ENCODE data around the gene LMF1.

Gene LMF1

DNA sequence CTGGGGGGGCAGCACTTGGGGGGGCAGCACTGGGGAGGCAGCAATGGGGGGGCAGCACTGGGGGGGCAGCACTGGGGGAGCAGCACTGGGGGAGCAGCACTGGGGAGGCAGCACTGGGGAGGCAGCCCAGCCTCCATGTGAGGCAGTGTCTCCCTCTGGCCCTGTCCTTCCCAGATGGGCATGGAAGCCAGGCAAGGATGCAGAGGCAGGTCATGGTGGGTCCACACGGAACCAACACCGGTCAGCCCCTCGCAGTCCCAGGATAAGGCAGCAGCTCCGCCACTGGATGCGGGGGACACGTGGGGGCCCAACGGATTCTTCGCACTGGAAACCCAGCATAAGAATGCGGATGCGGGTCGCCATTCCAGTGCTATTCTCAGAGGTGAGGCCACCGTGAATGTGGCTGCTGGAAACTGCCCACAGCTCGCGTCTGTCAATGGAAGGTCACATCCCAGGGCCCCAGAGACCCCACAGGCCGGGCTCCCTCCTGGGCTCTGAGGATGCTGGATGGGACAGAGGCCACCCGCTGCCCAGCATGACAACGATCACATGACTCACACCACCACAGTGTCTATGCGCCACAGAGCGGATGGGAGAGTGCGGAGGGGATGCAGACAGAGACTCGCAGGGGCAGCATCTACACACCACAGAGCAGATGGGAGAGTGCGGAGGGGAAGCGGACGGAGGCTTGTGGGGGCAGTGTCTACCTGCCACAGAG lies 59.0 kb downstream of the LMF1 start:
- DNase-seq (ENCODE audit: low spot score), result no peak

DNA sequence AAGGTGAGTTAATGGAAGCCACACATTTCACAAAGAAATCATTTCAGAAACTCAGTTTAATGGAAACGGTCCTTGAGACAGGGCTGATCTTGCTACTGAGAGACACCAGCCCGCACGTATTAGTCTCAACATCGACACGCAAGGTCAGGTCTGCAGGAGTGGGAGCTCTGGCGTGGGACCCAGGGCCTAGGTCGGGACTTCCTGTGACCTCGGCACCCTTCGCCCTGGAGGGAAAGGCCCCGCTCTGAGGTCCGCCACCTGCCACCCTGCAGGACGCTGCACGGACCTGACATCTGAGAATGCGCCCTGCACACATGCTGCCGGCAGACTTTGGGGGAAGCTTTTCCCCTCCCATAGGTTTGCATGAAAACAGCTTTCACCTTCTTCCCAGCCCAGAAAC lies 59.7 kb downstream of the LMF1 start:
- DNase-seq (ENCODE audit: low spot score), result no peak

DNA sequence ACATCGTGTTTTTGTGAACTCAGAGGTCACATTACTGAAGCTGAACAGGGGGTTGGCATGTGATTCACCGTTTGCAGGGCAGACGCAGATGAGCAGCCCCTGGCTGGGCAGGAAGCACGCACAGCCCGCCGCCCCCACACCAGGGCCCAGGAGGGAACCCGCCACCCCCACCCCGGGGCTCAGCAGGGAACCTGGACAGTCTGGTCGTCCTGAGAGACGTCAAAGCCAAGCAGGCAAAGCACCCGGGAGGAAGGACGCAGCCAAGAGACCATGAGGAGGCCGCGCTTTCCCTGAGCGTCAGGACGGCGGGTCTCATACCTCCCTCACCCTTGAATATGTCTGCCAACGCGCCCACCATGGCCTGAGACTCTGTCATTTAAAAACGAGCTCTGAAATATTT lies 60.6 kb downstream of the LMF1 start:
- DNase-seq (ENCODE audit: low spot score), result no peak

DNA sequence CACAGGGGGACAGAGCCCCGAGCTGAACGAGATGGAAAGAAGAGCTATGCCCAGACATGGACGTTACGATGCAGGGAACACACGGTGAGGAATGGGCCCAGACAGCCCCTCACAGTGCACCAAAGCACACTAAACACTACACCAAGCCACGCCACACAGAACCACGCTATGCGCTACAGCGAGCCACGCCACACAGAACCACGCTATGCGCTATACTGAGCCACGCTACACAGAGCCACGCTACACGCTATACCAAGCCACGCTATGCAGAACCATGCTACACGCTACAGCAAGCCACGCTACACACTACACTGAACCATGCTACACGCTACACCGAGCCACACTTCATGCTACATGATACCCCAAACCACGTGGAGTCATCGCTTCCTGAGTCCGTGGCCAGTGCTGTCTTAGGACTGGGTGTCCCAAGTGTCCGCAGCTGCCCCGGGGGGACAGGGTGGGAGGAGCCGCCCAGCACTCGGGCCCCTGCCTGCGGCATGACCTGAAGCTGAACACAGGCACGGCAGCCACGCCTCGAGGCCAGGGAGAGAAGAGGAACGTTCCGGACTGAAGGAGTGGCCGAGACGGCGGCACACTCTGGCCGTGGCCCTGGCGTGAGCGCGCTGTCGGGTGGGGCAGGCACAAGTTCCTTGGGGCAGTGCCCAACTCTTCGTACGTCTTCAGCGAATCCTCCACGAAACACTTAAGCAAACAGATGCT lies 61.3 kb downstream of the LMF1 start:
- DNase-seq (ENCODE audit: low spot score), result no peak

DNA sequence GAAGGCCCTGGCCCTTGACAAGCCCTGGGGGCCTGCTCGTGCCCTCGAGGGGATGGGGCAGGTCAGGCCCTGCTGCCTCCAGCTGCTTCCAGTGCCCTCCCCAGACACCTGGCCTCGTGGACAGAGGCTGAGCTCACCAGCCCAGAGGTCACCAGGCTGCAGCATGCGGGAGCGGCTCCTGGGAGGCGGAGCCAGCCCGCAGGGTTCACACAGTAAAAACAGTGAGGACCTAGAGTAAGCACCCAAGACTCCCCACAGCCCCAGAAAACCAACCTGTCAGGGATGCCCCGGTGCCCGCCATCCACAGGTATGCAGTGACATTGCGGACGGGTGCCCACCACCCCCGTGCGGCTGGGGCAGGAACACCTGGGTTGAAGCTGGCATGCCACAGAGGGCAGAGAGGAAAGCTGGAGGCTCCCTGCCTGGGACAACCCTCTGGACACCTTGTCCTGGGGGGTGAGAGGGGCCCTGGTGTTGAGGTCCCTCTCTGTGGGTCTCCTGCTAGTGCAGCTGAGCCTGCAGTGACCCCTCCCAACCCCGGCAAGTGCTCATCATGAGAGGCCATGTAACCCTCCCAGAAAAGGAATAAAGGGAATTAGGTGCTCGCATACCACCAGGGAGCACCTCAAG lies 62.1 kb downstream of the LMF1 start:
- DNase-seq (ENCODE audit: low spot score), result no peak

DNA sequence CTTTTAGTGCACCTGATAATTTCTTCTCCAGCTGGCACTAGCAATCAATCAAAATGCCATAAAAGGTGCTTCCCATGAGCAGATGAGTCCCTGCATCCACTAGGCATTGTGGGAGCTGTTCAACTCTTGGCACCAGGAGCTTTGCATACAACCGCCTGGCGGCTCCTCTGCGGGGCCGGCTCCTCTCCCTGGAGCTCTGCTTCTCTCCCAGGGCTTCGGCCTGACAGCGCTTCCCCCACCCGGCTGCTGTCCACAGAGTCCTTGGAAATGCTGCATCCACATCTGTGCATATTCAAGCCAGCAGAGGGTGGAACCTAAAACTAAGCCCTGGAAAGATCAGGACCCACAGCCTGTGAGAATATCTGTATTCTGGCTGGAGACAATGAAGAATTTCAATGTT lies 62.9 kb downstream of the LMF1 start:
- DNase-seq (ENCODE audit: low spot score), result no peak

DNA sequence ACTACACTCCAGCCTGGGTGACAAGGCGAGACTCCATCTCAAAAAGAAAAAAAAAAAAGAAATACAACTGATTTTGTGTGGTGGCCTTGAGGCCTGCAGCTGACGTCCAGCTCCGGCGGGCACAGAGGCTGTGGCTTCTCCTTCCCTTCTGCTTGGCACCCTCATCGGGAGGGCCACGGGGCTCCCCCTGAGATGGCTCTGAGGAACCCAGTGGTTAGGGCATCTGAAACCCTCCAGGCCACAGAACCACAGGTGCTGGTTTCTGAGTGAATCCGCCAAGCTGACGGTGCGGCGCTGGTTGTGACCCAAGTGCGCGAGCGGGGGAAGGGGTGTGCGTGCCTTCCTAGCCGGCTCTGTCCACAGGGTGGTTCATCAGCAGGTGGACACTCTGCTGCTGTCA lies 63.4 kb downstream of the LMF1 start:
- no peak for DNase-seq (ENCODE audit: low spot score)

DNA sequence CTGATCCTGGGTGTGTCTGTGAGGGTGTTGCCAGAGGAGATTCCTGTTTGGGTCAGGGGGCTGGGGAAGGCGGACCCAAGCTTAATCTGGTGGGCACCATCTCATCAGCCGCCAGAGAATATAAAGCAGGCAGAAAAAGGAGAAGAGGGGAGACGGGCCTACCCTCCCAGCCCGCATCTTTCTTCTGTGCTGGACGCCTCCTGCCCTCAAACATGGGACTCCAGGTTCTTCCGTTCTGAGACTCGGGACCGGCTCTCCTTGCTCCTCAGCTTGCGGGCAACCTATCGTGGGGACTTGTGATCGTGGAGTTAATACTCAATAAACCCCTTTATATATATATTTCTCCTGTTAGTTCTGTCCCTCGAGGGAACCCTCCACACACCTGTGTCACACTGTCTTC lies 64.5 kb downstream of the LMF1 start:
- no peak for DNase-seq (ENCODE audit: low spot score)

DNA sequence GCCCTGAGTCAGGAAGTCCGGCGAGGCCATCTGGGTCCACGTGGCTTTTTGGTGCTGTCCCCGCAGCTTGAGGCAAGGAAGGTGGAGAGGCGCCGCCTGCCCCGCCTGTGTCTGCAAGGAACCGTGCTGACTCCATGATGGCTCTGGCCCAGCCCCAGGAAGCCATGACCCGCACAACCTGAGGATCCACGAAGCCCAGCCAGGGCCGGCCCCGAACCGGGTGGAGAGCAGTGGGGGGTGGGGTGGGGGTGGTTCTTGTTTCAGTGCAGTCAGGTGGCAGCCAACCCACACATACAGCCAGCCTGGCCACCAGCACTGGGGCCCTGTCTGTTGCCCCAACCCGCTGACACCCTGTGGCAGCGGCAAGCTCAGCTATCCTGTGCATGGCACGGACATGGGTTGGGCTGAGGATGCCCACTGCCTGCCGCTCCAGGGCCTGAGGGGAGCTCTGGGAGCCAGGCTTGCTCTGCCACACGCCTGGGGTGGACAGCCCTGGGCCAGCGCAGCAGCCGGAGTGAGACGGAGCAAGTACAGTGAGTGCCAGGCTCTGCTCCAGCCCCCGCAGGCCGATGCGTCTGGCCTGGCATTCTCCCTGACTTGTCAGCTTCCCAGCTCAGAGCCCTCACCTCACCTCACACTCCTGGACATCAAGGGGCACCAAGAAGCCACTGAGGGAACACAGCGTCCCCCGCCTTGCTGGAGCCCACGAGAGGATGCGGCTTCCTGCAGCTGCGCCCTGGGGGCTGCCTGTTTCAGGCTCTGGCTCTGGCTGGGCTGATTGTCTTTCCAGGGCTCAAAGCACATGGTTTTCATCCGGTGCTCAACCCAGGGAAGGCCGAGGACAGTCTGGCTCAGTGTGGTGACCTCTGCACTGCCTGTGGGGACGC lies 68.8 kb downstream of the LMF1 start:
- DNase-seq (ENCODE audit: low spot score), result no peak

DNA sequence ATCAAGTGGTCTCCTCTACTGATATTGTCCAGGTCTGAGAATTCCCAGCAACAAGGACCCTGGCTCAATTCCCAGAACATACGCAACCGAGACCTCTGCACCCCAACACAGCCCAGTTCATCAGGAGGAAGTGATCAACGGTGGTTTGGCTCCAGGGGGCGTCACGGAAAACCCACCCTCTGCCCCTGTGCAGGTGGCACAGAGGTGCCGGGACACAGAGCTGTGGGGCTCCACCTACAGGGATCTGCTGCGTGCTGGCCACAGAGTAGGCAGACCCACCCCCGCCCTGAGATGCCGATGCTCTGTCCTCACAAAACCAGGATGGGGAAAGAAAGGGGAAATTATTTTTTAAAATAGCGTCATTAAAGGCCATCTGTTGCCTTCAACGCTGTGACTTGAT lies 69.6 kb downstream of the LMF1 start:
- DNase-seq (ENCODE audit: low spot score), result no peak

DNA sequence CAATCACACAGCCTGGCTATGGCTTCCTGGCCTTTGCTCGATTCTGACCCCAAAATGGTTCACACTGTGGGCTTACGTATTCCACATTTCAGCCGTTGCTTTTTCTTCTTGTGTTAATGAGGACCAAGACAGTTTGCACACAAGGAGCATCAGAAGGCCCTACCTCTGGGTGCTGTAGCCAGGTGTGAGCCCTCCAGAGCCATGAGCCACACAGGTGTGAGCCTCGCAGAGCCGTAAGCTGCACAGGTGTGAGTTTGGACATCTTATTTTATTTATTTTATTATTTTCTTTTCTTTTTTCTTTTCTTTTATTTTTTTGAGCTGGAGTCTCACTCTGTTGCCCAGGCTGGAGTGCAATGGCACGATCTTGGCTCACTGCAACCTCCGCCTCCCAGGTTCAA lies 70.6 kb downstream of the LMF1 start:
- DNase-seq (ENCODE audit: low spot score), result no peak

DNA sequence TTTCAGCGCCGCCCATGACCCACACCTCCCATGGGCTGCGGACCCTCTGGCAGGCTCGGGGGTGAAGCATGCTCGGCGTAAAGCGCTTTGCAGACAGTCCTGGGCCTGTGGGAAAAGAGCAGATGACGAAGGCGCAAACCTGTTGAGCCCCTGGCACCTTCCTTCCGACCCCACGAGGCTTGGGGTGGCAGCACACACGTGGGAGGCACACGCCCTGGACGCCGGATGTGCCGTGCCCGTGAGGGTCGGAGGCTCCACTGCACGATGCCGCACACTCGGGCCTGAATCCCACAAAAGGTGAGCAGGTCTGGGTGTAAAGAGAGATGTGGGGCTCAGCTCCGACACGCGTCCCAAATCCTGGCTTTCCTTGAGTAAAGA lies 71.1 kb downstream of the LMF1 start:
- DNase-seq (ENCODE audit: low spot score), result no peak

DNA sequence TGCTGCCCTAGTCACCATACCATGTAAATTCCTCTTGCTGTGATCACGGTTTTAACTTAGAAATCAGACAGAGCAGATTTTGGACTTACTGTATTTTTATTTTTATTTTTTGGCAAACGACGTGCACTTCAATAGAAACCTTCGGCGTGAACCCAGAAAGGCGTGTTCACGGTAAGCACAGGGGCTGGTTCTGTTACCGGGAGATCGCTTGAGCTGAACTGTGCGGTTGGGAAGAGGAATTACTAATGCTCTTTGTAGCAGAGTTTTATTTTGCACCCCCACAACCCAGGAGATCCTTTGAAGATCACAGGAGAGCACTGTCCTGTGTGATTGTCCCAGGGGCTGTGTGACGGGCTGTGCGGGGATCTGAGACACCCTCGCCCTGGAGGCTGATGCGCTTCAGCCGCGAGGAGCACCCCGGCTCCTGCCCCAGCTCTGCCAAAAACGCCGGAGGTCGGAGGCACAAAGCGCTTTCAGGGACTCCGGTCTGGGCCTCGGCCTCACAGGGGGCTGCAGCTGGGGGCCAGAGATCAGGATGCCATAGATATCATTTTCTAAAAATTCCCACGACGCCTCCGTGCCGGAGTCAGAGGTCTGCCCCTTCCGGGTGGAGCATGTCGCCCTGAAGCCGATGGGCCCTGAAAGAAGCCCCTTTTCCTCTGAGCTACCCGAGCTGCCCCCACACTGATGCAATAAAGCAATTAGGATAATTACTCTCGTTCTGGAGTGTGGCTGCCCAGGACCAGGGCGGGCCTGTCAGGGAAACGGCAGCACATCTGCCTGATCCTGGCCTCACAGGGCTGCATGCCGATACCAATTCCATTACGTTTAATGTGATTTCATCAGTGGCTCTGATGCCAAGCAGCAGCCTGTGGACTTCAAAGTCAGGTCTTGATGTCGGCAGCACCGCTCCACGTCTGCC lies 71.8 kb downstream of the LMF1 start:
- DNase-seq (ENCODE audit: low spot score), result no peak

DNA sequence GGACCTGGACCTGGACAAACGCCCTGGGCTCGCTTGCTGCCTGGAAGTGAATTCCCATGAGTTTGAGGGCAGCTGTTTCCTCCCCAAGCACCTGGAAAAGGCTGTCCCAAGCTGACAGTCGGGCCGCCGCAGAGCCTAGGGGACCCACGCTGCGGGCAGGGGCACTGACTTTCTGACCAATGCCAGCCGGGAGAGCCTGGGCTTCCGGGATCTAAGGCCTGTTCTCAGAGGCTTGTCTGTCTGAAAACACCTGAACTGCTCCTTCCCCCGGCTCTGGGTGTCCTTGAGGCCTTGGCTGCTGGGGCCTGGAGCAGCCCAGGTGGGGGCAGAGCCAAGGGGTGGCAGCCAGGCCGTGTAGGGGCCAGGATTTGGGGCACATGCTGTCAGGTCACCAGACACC lies 72.6 kb downstream of the LMF1 start:
- no peak for DNase-seq (ENCODE audit: low spot score)

DNA sequence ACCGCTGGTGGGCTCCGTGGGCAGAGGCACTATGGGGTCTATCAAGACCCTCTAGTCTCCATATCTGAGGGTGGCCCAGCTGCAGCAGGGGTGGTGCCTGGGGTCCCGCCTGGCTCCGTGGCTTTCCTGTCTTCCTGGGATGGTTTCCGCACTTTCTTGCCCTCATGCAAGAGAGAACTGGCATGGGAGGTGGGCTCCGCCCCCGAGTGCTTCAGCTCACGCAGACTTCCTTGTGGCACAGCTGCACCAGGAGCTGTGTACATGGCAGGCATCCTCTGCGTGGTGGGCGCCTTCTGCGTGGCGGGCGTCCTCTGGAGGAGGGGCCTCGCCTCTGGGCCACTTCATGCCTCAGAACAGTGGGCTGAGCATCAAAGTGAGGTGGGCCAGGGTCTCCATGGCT lies 73.1 kb downstream of the LMF1 start:
- DNase-seq (ENCODE audit: low spot score), result no peak

DNA sequence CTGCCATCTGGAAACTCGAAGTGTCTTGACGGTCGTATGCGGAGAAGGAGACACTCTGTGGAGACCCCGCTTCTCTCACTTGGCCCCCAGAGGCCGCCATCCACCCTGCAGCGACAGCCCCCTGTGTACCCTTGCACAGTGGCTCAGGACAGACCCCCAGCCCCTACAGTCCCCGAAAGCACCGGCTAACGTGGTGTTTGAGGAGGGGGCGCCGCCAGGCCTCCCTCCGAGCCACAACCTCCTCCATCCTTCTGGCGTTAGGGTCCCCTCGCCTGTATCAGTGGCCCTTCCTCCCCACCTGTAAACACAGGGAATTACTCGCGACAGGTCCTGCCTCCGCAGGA lies 73.6 kb downstream of the LMF1 start:
- no peak for DNase-seq (ENCODE audit: low spot score)

DNA sequence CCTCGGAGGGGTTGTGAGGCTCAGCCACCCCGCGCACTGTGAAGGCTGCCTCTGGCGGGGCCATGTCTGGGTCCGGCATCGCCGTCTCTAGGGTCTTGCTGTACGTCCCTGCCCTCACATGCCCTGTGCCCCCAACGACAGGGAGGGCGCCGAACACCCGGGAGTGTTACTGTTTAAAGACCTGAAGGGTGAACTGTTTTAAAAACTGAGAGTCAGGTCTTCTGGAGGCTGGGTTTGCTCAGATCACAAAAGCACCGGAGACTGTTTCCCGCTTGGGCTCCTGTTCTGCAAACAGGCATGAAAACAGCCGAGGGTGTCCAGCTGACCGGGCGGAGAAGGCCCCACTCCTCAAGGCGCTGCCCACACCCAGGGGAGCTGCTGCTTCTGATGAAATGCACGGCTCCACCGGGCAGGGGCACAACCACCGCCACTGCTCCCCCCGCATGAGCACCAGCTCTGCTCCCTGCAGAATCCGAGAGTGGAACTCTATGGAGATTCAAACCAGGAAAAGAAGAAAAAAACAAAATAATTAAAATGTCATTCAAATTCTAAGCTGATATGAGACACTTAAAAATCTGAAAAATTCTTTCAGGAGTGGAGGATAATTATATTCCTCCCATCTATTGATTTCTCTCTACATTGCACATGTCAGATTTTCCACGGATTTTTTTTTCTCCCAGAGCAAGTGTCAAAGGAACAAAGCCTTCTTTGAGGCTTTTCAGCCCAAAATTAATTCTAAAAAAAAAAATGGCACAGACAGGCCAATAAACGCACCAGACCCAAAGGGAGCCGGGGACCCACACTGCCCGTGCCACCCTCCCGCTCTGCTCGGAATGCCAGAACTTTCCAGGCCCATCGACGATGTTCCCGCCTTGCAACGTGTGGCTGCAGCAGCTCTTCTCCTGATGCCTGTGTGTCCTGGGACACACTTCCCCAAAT lies 74.3 kb downstream of the LMF1 start:
- no peak for DNase-seq (ENCODE audit: low spot score)

DNA sequence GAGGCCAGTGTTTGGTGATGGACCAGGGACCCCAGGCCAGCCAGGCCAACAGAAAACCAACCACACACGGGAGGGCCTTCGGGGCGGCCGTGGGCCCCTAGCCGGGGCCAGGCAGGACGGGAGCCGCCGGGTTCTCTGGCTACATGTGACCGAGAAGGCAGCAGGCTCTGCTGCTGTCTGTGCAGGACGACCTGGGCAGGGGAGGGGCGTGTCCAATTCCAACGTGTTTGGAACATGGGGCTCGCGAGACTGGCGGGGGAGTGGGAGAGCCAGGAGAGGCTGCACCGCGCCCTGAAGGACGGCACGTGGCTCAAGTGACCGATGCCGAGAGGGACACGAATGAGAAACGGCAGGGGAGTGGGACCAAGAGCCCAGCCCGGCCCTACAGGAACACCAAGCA lies 75.4 kb downstream of the LMF1 start:
- no peak for DNase-seq (ENCODE audit: low spot score)

DNA sequence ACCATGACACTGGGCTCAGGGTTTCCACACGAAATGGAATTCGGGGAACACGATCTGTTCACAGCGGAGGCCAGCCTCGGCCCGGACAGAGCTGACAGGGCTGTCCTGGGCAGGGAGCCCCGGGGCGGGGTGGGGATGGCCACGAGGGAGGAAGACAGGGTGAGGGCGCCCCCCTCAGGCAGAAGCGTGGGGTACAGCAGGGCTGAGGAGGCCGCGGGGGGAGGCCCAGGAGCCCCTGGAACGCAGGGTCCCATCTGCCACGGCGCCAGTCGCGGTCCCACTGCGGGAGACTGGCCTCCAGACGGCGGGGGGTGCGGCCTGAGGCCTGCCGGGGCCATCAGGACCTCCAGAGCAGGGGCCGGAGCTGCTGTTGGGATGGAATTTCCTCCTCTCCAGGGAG lies 75.9 kb downstream of the LMF1 start:
- DNase-seq (ENCODE audit: low spot score), result no peak

DNA sequence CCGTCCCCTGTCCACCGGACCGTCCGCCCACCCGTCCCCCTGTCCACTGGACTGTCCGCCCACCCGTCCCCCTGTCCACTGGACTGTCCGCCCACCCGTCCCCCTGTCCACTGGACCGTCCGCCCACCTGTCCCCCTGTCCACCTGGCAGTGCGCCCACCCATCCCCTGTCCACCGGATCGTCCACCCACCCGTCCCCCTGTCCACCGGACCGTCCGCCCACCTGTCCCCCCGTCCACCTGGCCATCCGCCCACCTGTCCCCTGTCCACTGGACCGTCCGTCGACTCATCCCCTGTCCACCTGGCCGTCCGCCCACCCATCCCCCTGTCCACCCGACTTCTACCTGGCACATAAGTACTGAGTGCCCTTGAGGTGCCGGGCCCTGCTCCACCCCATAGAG lies 76.6 kb downstream of the LMF1 start:
- no peak for DNase-seq (ENCODE audit: low spot score)

DNA sequence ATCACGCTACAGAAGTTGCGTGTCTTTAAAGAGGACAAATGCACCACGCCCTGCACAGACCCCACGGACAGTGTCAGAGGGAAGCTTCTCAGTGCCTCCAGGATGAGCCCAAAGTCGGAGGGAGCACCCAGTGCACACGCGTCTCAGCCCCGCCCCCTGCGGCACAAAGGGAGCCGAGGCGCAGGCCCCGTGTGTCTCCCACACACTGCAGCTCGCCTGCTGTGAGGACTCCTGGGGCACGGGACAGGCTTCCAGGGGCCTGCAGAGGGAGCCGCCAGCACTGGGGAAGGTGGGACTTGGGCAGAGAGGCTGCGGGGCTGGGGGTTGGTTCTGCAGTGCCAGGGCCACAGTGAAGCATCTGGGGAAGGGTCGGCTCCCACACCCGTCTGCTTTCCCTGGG lies 77.4 kb downstream of the LMF1 start:
- no peak for DNase-seq (ENCODE audit: low spot score)

All from CD4-positive, alpha-beta T cell treated with Interleukin-2 at 100 ng/mL for 4 hours (primary cell).